GM19025 (cell line): Measurements from ENCODE around the gene LIN28B.

ENCODE experiments used
- ATAC-seq: cut with Tn5 transposase; IDR thresholded peaks from one replicate; pipeline ENCODE4 v1.9.1; 2021; ENCODE audit warnings: mild to moderate bottlenecking, low read depth, moderate library complexity; ENCODE audit not compliant: unreplicated experiment

Gene LIN28B

DNA sequence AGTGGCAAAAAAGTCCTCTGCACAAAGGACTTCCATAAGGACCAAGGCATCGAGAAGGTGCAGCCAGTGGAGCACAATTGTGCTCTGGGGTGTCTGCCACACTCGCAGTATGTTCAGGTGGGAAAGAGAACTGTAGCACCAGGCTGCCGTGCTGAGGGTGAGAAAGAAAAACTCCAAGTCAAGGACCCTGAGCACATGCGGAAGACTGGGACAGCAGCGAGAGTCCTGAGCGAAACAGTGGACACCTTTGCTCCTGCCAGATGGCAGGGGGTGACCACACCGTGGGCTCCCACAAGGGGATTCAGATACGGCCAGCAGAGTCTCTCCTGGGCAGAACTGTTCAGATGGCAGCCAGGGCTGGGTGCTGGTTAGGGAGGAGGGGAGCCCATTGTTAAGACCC, 149.4 kb downstream of the LIN28B start:
- no peak for ATAC-seq

DNA sequence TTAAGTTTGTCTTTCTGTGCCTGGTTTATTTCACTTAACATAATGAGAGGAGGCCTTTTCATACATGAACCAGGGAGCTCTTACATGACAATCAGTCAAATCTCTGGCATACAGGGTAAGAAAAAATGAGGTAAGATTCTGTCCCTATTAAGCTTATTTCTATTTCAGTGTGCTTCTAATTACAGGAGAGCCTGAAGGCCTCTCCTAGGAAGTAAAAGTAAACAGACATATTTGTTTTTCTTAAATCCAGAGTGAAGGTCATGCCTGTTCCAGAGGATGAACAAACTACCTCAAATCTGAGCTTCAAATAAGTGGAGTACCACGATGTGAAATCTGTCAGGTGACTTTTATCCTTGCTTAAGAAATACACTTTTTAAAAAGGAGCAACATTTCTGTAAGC, 150.3 kb downstream of the LIN28B start:
- ATAC-seq: no peak

DNA sequence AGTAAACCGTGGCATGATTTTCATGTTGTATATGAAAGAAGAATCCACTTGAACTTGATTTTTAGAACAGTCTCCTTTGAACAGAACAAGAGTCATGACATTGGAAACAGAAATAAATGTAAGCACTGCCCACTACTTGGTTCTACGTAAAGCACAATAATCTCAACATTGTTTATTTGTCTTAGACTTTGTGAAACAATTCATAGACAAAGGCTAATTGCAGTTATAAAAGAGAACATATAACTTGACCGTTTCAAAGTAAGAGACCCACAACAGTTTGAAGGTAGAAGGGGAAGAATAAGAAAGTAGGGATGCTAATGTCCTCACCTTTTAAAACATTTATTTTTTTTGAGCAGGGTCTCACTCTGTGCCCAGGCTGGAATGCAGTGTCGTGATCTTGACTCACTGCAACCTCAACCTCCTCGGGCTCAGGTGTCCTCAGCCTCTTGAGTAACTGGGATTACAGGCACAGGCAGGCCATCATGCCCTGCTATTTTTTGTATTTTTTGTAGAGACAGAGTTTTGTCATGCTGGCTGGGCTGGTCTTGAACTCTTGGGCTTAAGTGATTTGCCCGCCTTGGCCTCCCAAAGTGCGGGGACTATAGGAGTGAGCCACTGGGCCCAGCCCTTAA, 151.8 kb downstream of the LIN28B start:
- ATAC-seq: no peak

GRCh38 chr6:105109955-105110895, 153.3 kb downstream of the LIN28B start:
- no peak for ATAC-seq

- ATAC-seq: no peak
Observed at GRCh38 chr6:105111105-105111504, 154.2 kb downstream of the LIN28B start.

GRCh38 chr6:105111871-105112270, 155.0 kb downstream of the LIN28B start:
- ATAC-seq: no peak

DNA sequence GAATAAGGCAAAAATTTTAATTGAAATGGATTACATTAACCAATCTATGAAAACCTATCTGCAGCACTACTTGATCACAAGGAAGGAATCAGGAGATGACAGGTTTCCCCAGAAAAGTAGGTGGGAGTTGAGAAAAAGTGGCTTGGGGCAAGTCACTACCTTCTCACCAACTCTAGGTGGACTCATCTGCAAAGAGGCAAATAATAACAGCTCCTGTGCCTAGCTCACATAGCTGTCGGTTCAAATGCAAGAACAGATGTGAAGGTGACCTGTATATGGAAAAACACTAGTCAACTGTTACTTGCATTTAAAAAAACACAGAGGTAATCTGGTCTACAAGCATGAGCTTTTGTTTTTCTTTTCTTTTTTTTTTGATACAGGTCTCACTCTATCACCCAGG, 155.7 kb downstream of the LIN28B start:
- no peak for ATAC-seq

- ATAC-seq: no peak
Observed at GRCh38 chr6:105113422-105113821, 156.5 kb downstream of the LIN28B start.

GRCh38 chr6:105116150-105116549, 159.2 kb downstream of the LIN28B start:
- no peak for ATAC-seq

DNA sequence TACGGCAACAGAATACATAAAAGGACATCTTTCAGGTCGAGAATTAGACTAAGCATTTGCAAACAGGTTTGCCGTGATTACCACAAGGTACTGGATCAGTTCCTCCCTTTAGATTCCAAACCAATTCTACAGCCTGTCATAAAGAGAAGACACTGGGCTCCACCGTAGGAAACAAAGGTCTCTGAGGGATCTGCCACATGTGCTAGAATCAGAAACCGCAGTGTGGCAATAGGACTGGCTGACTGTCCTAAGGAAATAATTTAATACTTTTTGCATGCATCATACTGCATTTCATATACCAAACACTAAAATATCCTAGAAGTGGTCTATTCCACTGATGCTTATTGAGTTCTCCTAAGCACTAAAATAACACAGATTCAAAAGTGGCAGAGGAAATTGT, 163.7 kb downstream of the LIN28B start:
- no peak for ATAC-seq

- ATAC-seq: no peak
Observed at GRCh38 chr6:105121981-105122380, 165.1 kb downstream of the LIN28B start.

DNA sequence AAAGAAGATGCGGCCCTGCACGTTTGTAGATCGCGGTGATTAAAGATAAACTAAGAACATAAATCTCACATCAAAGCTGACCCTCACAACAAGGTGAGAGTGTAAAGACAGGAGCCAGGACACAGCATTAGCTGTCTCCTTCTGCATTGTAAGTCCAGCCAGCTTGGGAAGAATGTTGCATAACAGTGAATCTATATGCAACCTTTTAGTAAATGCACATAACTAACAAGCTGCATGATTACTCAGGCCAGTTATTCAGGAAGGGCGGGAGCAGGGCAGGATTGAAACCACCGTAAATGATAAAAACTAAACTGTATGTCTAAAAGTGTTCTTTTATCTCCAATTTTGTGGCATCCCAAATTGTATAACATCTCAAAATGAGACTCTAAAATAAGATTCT, 165.8 kb downstream of the LIN28B start:
- ATAC-seq: no peak
